Mesenchymal stem cell (in vitro differentiated cells and primary cell): ENCODE data around the gene RUNX3.

Experiments used
- DNase-seq: peaks from one replicate; pipeline ENCODE4 v3.0.0-alpha.2; 2013
- H2AFZ ChIP-seq: one replicate; pipeline ENCODE4 v1.6.1; 2013; ENCODE audit warnings: low read depth, mild to moderate bottlenecking, control low read depth, inconsistent platforms, low read length, moderate library complexity
- H2AK5ac ChIP-seq: 2 replicates; pipeline ENCODE4 v1.6.1; 2013; ENCODE audit warnings: low read length, moderate library complexity, mild to moderate bottlenecking, inconsistent platforms; ENCODE audit not compliant: severe bottlenecking
- H2BK120ac ChIP-seq: one replicate; pipeline ENCODE4 v1.6.1; 2013; ENCODE audit warnings: low read depth, mild to moderate bottlenecking, inconsistent platforms, low read length, moderate library complexity
- H2BK12ac ChIP-seq, 2 experiments: one replicate each; pipeline ENCODE4 v1.6.1; 2013; ENCODE audit warnings: inconsistent platforms in 2 of 2, low read length in 2 of 2, mild to moderate bottlenecking in 2 of 2, moderate library complexity in 2 of 2, control low read depth in 1 of 2
- H2BK15ac ChIP-seq: one replicate; pipeline ENCODE4 v1.6.1; 2013; ENCODE audit warnings: mild to moderate bottlenecking, low read depth, inconsistent platforms; ENCODE audit not compliant: poor library complexity, severe bottlenecking
- H2BK5ac ChIP-seq: 2 replicates; pipeline ENCODE4 v1.6.1; 2013; ENCODE audit warnings: low read depth, mild to moderate bottlenecking, low read length, control low read depth, inconsistent platforms; ENCODE audit not compliant: poor library complexity, severe bottlenecking
- H3K14ac ChIP-seq, 2 experiments: one replicate each; pipeline ENCODE4 v1.6.1; 2013; ENCODE audit warnings: inconsistent platforms in 2 of 2, low read length in 2 of 2, control low read depth in 1 of 2, mild to moderate bottlenecking in 1 of 2, moderate library complexity in 1 of 2
- H3K18ac ChIP-seq, 2 experiments: one replicate each; pipeline ENCODE4 v1.6.1; 2013; ENCODE audit warnings: inconsistent platforms in 2 of 2, low read length in 2 of 2, control low read depth in 1 of 2, low read depth in 1 of 2, mild to moderate bottlenecking in 1 of 2
- H3K23ac ChIP-seq, 2 experiments: one replicate each; pipeline ENCODE4 v1.6.1; 2013; ENCODE audit warnings: inconsistent platforms in 2 of 2, low read length in 2 of 2, mild to moderate bottlenecking in 2 of 2, moderate library complexity in 2 of 2, control low read depth in 1 of 2
- H3K27ac ChIP-seq: 2 replicates; pipeline ENCODE4 v1.5.1; 2013; ENCODE audit warnings: mild to moderate bottlenecking, moderate library complexity, low read length, control low read depth, inconsistent platforms; ENCODE audit not compliant: poor library complexity, severe bottlenecking
- H3K27me3 ChIP-seq, 2 experiments: 2 replicates each; pipeline versions ENCODE4 v1.6.1 to v1.7.0; 2013; ENCODE audit warnings: low read length in 2 of 2, mild to moderate bottlenecking in 2 of 2, moderate library complexity in 2 of 2, control low read depth in 1 of 2, inconsistent platforms in 1 of 2; ENCODE audit not compliant: control insufficient read depth in 1 of 2, insufficient read depth in 1 of 2
- H3K36me3 ChIP-seq, 2 experiments: 2 replicates each; pipeline versions ENCODE4 v1.6.1 to v1.7.0; 2013; ENCODE audit warnings: low read length in 2 of 2, control low read depth in 1 of 2, inconsistent platforms in 1 of 2, low read depth in 1 of 2, mild to moderate bottlenecking in 1 of 2; ENCODE audit not compliant: insufficient read depth in 2 of 2, control insufficient read depth in 1 of 2
- H3K4ac ChIP-seq, 2 experiments: one replicate each; pipeline ENCODE4 v1.6.1; 2013; ENCODE audit warnings: inconsistent platforms in 2 of 2, low read length in 2 of 2, mild to moderate bottlenecking in 2 of 2, moderate library complexity in 2 of 2, control low read depth in 1 of 2, low read depth in 1 of 2
- H3K4me1 ChIP-seq: 2 replicates; pipeline ENCODE4 v1.6.1; 2013; ENCODE audit warnings: low read depth, low read length, control low read depth; ENCODE audit not compliant: control insufficient read depth, insufficient read depth
- H3K4me2 ChIP-seq: 2 replicates; pipeline ENCODE4 v1.6.1; 2013; ENCODE audit warnings: low read length, mild to moderate bottlenecking, inconsistent platforms; ENCODE audit not compliant: poor library complexity, severe bottlenecking
- H3K4me3 ChIP-seq, 2 experiments: 2 replicates each; pipeline versions ENCODE4 v1.5.1 to v1.7.0; 2013; ENCODE audit warnings: low read length in 2 of 2, mild to moderate bottlenecking in 2 of 2, control low read depth in 1 of 2, low read depth in 1 of 2; ENCODE audit not compliant: insufficient read depth in 1 of 2
- H3K79me1 ChIP-seq: replicated peaks from 2 replicates; pipeline ENCODE4 v1.6.1; 2013; ENCODE audit warnings: mild to moderate bottlenecking, control low read depth, low read length, inconsistent platforms; ENCODE audit not compliant: poor library complexity, severe bottlenecking
- H3K9ac ChIP-seq: 2 replicates; pipeline ENCODE4 v1.7.0; 2013; ENCODE audit warnings: mild to moderate bottlenecking, low read length, moderate library complexity
- H3K9me3 ChIP-seq: 2 replicates; pipeline ENCODE4 v1.7.0; 2013; ENCODE audit warnings: mild to moderate bottlenecking, low read length; ENCODE audit not compliant: control insufficient read depth
- H4K8ac ChIP-seq: one replicate; pipeline ENCODE4 v1.6.1; 2013; ENCODE audit warnings: inconsistent platforms, mild to moderate bottlenecking, low read length, moderate library complexity
- H4K91ac ChIP-seq: one replicate; pipeline ENCODE4 v1.6.1; 2013; ENCODE audit warnings: mild to moderate bottlenecking, low read length, inconsistent platforms
- WGBS: methylation state at CpG from one replicate; pipeline ENCODE4 v1.1.7; 2013; ENCODE audit warnings: mixed read lengths; 5-methylcytosine and 5-hydroxymethylcytosine counted together

RUNX3 gene

GRCh38 chr1:24967555-24967954 is 37.5 kb upstream of the RUNX3 start:
- H3K4me2 ChIP-seq, result no peak overlapping the region
- no peak overlapping the region for H3K4me3 ChIP-seq
- H3K14ac ChIP-seq, result no peak overlapping the region
- H3K27me3 ChIP-seq, result peaks cover 13 to 47% of the 10 kb centered on the region in 2 experiments
- no peak overlapping the region for H3K23ac ChIP-seq
- H3K79me1 ChIP-seq, result no peaks in the 10 kb centered on the region
- H2BK120ac ChIP-seq, result no peak overlapping the region
- H3K18ac ChIP-seq, result no peak overlapping the region
- no peak for DNase-seq
- peaks cover 26% of the 10 kb centered on the region for H3K4me1 ChIP-seq
- H3K9me3 ChIP-seq, result no peaks in the 10 kb centered on the region
- H3K9ac ChIP-seq, result no peak overlapping the region
- no peak overlapping the region for H2BK5ac ChIP-seq
- H2AFZ ChIP-seq, result no peak overlapping the region
- no peak overlapping the region for H2BK12ac ChIP-seq
- no peaks in the 10 kb centered on the region for H3K36me3 ChIP-seq
- H4K8ac ChIP-seq, result no peak overlapping the region
- no peak overlapping the region for H2BK15ac ChIP-seq
- 100% methylated on average over 1 of the region's 3 CpGs for WGBS
- H3K4ac ChIP-seq, result no peak overlapping the region
- H2AK5ac ChIP-seq, result no peak overlapping the region
- no peak overlapping the region for H4K91ac ChIP-seq
- H3K27ac ChIP-seq, result no peak overlapping the region

GRCh38 chr1:24966724-24967346 is 36.8 kb upstream of the RUNX3 start:
- no peak overlapping the region for H3K23ac ChIP-seq
- peak; percentile 92 for DNase-seq
- H3K9ac ChIP-seq, result no peak overlapping the region
- peaks cover 18 to 54% of the 10 kb centered on the region in 2 experiments for H3K27me3 ChIP-seq
- no peak overlapping the region for H3K18ac ChIP-seq
- no peak overlapping the region for H3K4me3 ChIP-seq
- H3K9me3 ChIP-seq, result no peaks in the 10 kb centered on the region
- H2BK15ac ChIP-seq, result no peak overlapping the region
- no peak overlapping the region for H3K14ac ChIP-seq
- H3K79me1 ChIP-seq, result no peaks in the 10 kb centered on the region
- no peak overlapping the region for H2BK5ac ChIP-seq
- H2BK12ac ChIP-seq, result no peak overlapping the region
- H3K4me1 ChIP-seq, result peaks cover 21% of the 10 kb centered on the region
- no peak overlapping the region for H4K91ac ChIP-seq
- H3K4ac ChIP-seq, result no peak overlapping the region
- no peak overlapping the region for H2BK120ac ChIP-seq
- no peak overlapping the region for H4K8ac ChIP-seq
- H3K4me2 ChIP-seq, result no peak overlapping the region
- H3K27ac ChIP-seq, result no peak overlapping the region
- no peaks in the 10 kb centered on the region for H3K36me3 ChIP-seq
- no peak overlapping the region for H2AFZ ChIP-seq
- WGBS, result 56% methylated on average over 8 of the region's 8 CpGs
- no peak overlapping the region for H2AK5ac ChIP-seq

- H3K79me1 ChIP-seq, result no peaks in the 10 kb centered on the region
- H3K4me3 ChIP-seq, result no peak overlapping the region
- H3K4me1 ChIP-seq, result peaks cover 18% of the 10 kb centered on the region
- H4K91ac ChIP-seq, result no peak overlapping the region
- no peak overlapping the region for H3K18ac ChIP-seq
- no peak overlapping the region for H3K27ac ChIP-seq
- H2BK120ac ChIP-seq, result no peak overlapping the region
- peaks cover 24 to 60% of the 10 kb centered on the region in 2 experiments for H3K27me3 ChIP-seq
- H3K9ac ChIP-seq, result no peak overlapping the region
- H3K23ac ChIP-seq, result no peak overlapping the region
- no peak overlapping the region for H2AFZ ChIP-seq
- no peak overlapping the region for H2BK15ac ChIP-seq
- H2BK12ac ChIP-seq, result no peak overlapping the region
- 95% methylated on average over 2 of the region's 4 CpGs for WGBS
- no peak overlapping the region for H4K8ac ChIP-seq
- no peak overlapping the region for H3K4ac ChIP-seq
- no peak overlapping the region for H2BK5ac ChIP-seq
- H3K36me3 ChIP-seq, result no peaks in the 10 kb centered on the region
- H2AK5ac ChIP-seq, result no peak overlapping the region
- no peaks in the 10 kb centered on the region for H3K9me3 ChIP-seq
- no peak overlapping the region for H3K4me2 ChIP-seq
- no peak for DNase-seq
- no peak overlapping the region for H3K14ac ChIP-seq
These were observed 36.1 kb upstream of the RUNX3 start for GRCh38 chr1:24966121-24966723.

- H3K27ac ChIP-seq, result no peak overlapping the region
- H2BK15ac ChIP-seq, result peak overlapping the region; percentile 54
- H4K91ac ChIP-seq, result no peak overlapping the region
- no peaks in the 10 kb centered on the region for H3K36me3 ChIP-seq
- peaks cover 31 to 59% of the 10 kb centered on the region in 2 experiments for H3K27me3 ChIP-seq
- no peak overlapping the region for H2AFZ ChIP-seq
- 95% methylated on average over 10 of the region's 10 CpGs for WGBS
- H3K14ac ChIP-seq, result no peak overlapping the region
- H2BK5ac ChIP-seq, result no peak overlapping the region
- H2BK12ac ChIP-seq, result no peak overlapping the region
- DNase-seq, result no peak
- H3K18ac ChIP-seq, result no peak overlapping the region
- no peak overlapping the region for H3K4me2 ChIP-seq
- no peak overlapping the region for H4K8ac ChIP-seq
- H3K79me1 ChIP-seq, result no peaks in the 10 kb centered on the region
- H3K23ac ChIP-seq, result no peak overlapping the region
- H3K4ac ChIP-seq, result no peak overlapping the region
- H3K9ac ChIP-seq, result no peak overlapping the region
- no peaks in the 10 kb centered on the region for H3K9me3 ChIP-seq
- H2BK120ac ChIP-seq, result no peak overlapping the region
- H3K4me3 ChIP-seq, result no peak overlapping the region
- H3K4me1 ChIP-seq, result peaks cover 11% of the 10 kb centered on the region
- no peak overlapping the region for H2AK5ac ChIP-seq
These were observed 35.5 kb upstream of the RUNX3 start for GRCh38 chr1:24965571-24965930.
